ENCODE measurements around the gene CAPN1.

- TF ChIP-seq CTCF (IDR thresholded peaks at IDR 0.05) (no peak), EZH2 (IDR thresholded peaks at IDR 0.05; ENCODE audit: borderline replicate concordance, insufficient read depth, low read depth, low read length, poor library complexity, severe bottlenecking) (no peak)
Measured at GRCh38 chr11:65167656-65168055, 14.1 kb upstream of the CAPN1 start.
